HCT116 (cell line): Measurements from ENCODE around the gene RAPGEF6. TPM values are rescaled to one million over a fixed set of nuclear protein-coding genes. Genes with fewer than 3 reads are reported as not detected.

Experiments
- ATAC-seq: fragments of 200-7000 bp; cut with Tn5 transposase; 2 replicates; pipeline ENCODE4 v1.9.1; 2020; ENCODE audit warnings: mild to moderate bottlenecking, moderate library complexity
- BruUV-seq: library from RNA; stranded (reverse); fragments of 400-500 nt; replicated peaks from 2 replicates; lab custom pipeline; 2021; lab: Mats Ljungman, UMichigan
- CTCF ChIA-PET: fragments of 300-600 bp; sonication (Branson Sonifier 250); formaldehyde crosslinking; loops from one replicate; lab custom pipeline; 2021; ENCODE audit warnings: antibody characterized with exemption; lab: Charles Lee
- POLR2A ChIA-PET: fragments of 300-600, 350-600 bp; sonication (Branson Sonifier 250); formaldehyde crosslinking; loops from one replicate; lab custom pipeline; 2021; ENCODE audit warnings: antibody characterized with exemption; lab: Charles Lee
- RAD21 ChIA-PET, 2 experiments: fragments of 300-600 bp; sonication (Branson Sonifier 250); formaldehyde crosslinking; loops; one replicate each; lab custom pipeline; 2023; ENCODE audit warnings: low total read pairs in 2 of 2; ENCODE audit not compliant: uncharacterized antibody in 2 of 2, unreplicated experiment in 2 of 2, low non-redundant PET in 1 of 2; lab: Charles Lee
- DNase-seq: peaks from one replicate; pipeline ENCODE4 v3.0.0-alpha.2; 2010; ENCODE audit warnings: low read depth, low spot score
- H2AFZ ChIP-seq: fragments of 200-600 bp; shearing (Covaris generic), sonication (generic); 2 replicates; pipeline ENCODE4 v1.6.1; 2017; ENCODE audit warnings: low read depth, mixed run types, mixed read lengths, antibody characterized with exemption, low read length; ENCODE audit not compliant: poor library complexity, severe bottlenecking
- H3K27ac ChIP-seq: 2 replicates; pipeline ENCODE4 v1.5.1; 2012; ENCODE audit warnings: low read depth, low read length
- H3K27me3 ChIP-seq: fragments of 200-600 bp; sonication (generic); 2 replicates; pipeline ENCODE4 v1.6.1; 2016; ENCODE audit warnings: mixed run types, low read length, mixed read lengths; ENCODE audit not compliant: insufficient read depth
- H3K36me3 ChIP-seq, 2 experiments: fragments of 200-500 bp in 1 of 2; fragments of 200-600 bp in 1 of 2; sonication (Bioruptor generic) in 1 of 2; sonication (generic) in 1 of 2; 2 replicates each; pipeline versions ENCODE4 v1.5.1 to v1.6.1; 2014 to 2016; ENCODE audit warnings: low read length in 2 of 2, inconsistent platforms in 1 of 2, mixed read lengths in 1 of 2, mixed run types in 1 of 2; ENCODE audit not compliant: insufficient read depth in 2 of 2, control insufficient read depth in 1 of 2
- H3K4me1 ChIP-seq, 2 experiments: fragments of 200-600 bp in 1 of 2; sonication (generic) in 1 of 2; 2 replicates each; pipeline versions ENCODE4 v1.5.1 to v1.6.1; 2012 to 2017; ENCODE audit warnings: low read length in 2 of 2, inconsistent platforms in 1 of 2, mild to moderate bottlenecking in 1 of 2, mixed read lengths in 1 of 2, mixed run types in 1 of 2, moderate library complexity in 1 of 2; ENCODE audit not compliant: insufficient read depth in 2 of 2, control insufficient read depth in 1 of 2
- H3K4me2 ChIP-seq: fragments of 200-600 bp; sonication (generic); 2 replicates; pipeline ENCODE4 v1.6.1; 2017; ENCODE audit warnings: mixed run types, low read length, mixed read lengths
- H3K4me3 ChIP-seq, 2 experiments: fragments of 200-600 bp in 1 of 2; sonication (generic) in 1 of 2; replicated peaks in 1 of 2; 2 replicates each; pipeline ENCODE4 v1.5.1; 2011 to 2016; ENCODE audit warnings: low read length in 2 of 2, control low read depth in 1 of 2, low read depth in 1 of 2, mild to moderate bottlenecking in 1 of 2, mixed read lengths in 1 of 2, mixed run types in 1 of 2
- H3K79me2 ChIP-seq: fragments of 200-600 bp; sonication (generic); 2 replicates; pipeline ENCODE4 v1.6.1; 2017; ENCODE audit warnings: mild to moderate bottlenecking, mixed run types, low read length, moderate library complexity, mixed read lengths; ENCODE audit not compliant: insufficient read depth
- H3K9ac ChIP-seq: fragments of 200-600 bp; sonication (generic); 2 replicates; pipeline ENCODE4 v1.6.1; 2016; ENCODE audit warnings: low read length, mixed read lengths
- H3K9me2 ChIP-seq: fragments of 200-600 bp; sonication (generic), shearing (Covaris generic); 2 replicates; pipeline ENCODE4 v1.6.1; 2017; ENCODE audit warnings: mixed run types, mild to moderate bottlenecking, moderate library complexity; ENCODE audit not compliant: insufficient read depth
- H3K9me3 ChIP-seq, 2 experiments: fragments of 200-500 bp in 1 of 2; fragments of 200-600 bp in 1 of 2; sonication (Bioruptor generic) in 1 of 2; sonication (generic) in 1 of 2; 2 replicates each; pipeline ENCODE4 v1.6.1; 2014 to 2017; ENCODE audit warnings: low read length in 2 of 2, mixed read lengths in 2 of 2, inconsistent platforms in 1 of 2, low read depth in 1 of 2, mild to moderate bottlenecking in 1 of 2, mixed run types in 1 of 2, moderate library complexity in 1 of 2; ENCODE audit not compliant: control insufficient read depth in 1 of 2, insufficient read depth in 1 of 2
- H4K20me1 ChIP-seq: fragments of 200-600 bp; sonication (generic), shearing (Covaris generic); 2 replicates; pipeline ENCODE4 v1.6.1; 2017; ENCODE audit warnings: mixed run types, mild to moderate bottlenecking, moderate library complexity; ENCODE audit not compliant: insufficient read depth
- CBX3 ChIP-seq: IDR thresholded peaks from 2 replicates; pipeline ENCODE4 v1.6.1; 2012; ENCODE audit warnings: low read depth
- EGR1 ChIP-seq: IDR thresholded peaks from 2 replicates; pipeline ENCODE4 v1.6.1; 2012; ENCODE audit warnings: low read depth
- ELF1 ChIP-seq: IDR thresholded peaks from 2 replicates; pipeline ENCODE4 v1.6.1; 2012; ENCODE audit warnings: low read depth, borderline replicate concordance
- EZH2 ChIP-seq: fragments of 200-600 bp; sonication (generic); IDR thresholded peaks from 2 replicates; pipeline ENCODE4 v1.6.1; 2017; ENCODE audit warnings: antibody characterized with exemption, mixed run types
- EZH2phosphoT487 ChIP-seq: fragments of 200-600 bp; IDR thresholded peaks from 2 replicates; pipeline ENCODE4 v1.6.1; 2018; ENCODE audit warnings: antibody characterized with exemption, borderline replicate concordance
- FOSL1 ChIP-seq: IDR thresholded peaks from 2 replicates; pipeline ENCODE4 v1.6.1; 2012; ENCODE audit warnings: low read depth
- JUND ChIP-seq: IDR thresholded peaks from 2 replicates; pipeline ENCODE4 v1.6.1; 2012
- POLR2A ChIP-seq: IDR thresholded peaks from 2 replicates; pipeline ENCODE4 v1.7.0; 2011; ENCODE audit warnings: borderline replicate concordance; ENCODE audit not compliant: insufficient read depth, insufficient read length; ENCODE audit errors: extremely low read depth
- POLR2AphosphoS5 ChIP-seq: IDR thresholded peaks from 2 replicates; pipeline ENCODE4 v1.6.1; 2011; ENCODE audit warnings: mild to moderate bottlenecking, low read depth, low read length, moderate library complexity
- RAD21 ChIP-seq: IDR thresholded peaks from 2 replicates; pipeline ENCODE4 v1.6.1; 2012; ENCODE audit warnings: low read depth, mild to moderate bottlenecking
- SIN3A ChIP-seq: IDR thresholded peaks from 2 replicates; pipeline ENCODE4 v1.6.1; 2012; ENCODE audit warnings: low read depth
- SP1 ChIP-seq: IDR thresholded peaks from 2 replicates; pipeline ENCODE4 v1.6.1; 2012; ENCODE audit warnings: low read depth
- SRF ChIP-seq: IDR thresholded peaks from 2 replicates; pipeline ENCODE4 v1.6.1; 2012; ENCODE audit warnings: low read depth
- TCF7L2 ChIP-seq: IDR thresholded peaks from 2 replicates; pipeline ENCODE4 v1.7.0; 2011; ENCODE audit warnings: borderline replicate concordance, inconsistent platforms; ENCODE audit not compliant: insufficient read depth, insufficient read length; ENCODE audit errors: extremely low read depth
- ZFX ChIP-seq: fragments of 450-650 bp; IDR thresholded peaks from 2 replicates; pipeline ENCODE4 v1.6.1; 2017
- ZNF274 ChIP-seq: fragments of 200-500 bp; sonication (Bioruptor generic); IDR thresholded peaks from 2 replicates; pipeline ENCODE4 v1.6.1; 2014; ENCODE audit warnings: mild to moderate bottlenecking, low read depth, low read length, inconsistent platforms
- intact Hi-C: fragments of 100-400 bp; cut with micrococcal nuclease; formaldehyde crosslinking; loops from 2 replicates; pipeline ENCODE4 v1.10.0; 2022
- total RNA-seq: library from RNA; stranded (reverse); gene quantifications from one replicate; pipeline ENCODE4 v1.2.1, GENCODE V29; 2021; ENCODE audit not compliant: unreplicated experiment
- TF ChIP-seq, protein P1 (sequence below): IDR thresholded peaks from 2 replicates; pipeline ENCODE4 v1.6.1; 2012; ENCODE audit warnings: low read depth
- TF ChIP-seq, protein P2 (sequence below): IDR thresholded peaks from 2 replicates; pipeline ENCODE4 v1.6.1; 2011; ENCODE audit warnings: mild to moderate bottlenecking, low read length, moderate library complexity; ENCODE audit not compliant: insufficient replicate concordance; ENCODE audit errors: extremely low read depth
- TF ChIP-seq, protein P3 (sequence below): IDR thresholded peaks from 2 replicates; pipeline ENCODE4 v1.6.1; 2012
- TF ChIP-seq, protein P4 (sequence below), 3 experiments: fragments of 200-600 bp in 1 of 3; sonication (generic) in 1 of 3; IDR thresholded peaks in 2 of 3; conservative IDR thresholded peaks in 1 of 3; 2 replicates each; pipeline ENCODE4 v1.5.1; 2012 to 2017; ENCODE audit warnings: low read depth in 2 of 3, low read length in 2 of 3, antibody characterized with exemption in 1 of 3, borderline replicate concordance in 1 of 3, control low read depth in 1 of 3, mild to moderate bottlenecking in 1 of 3, mixed read lengths in 1 of 3, mixed run types in 1 of 3, moderate library complexity in 1 of 3; ENCODE audit not compliant: insufficient read depth in 1 of 3

The RAPGEF6 gene
- total RNA-seq, 1 experiment from 2014 or later: 18.4 TPM

DNA sequence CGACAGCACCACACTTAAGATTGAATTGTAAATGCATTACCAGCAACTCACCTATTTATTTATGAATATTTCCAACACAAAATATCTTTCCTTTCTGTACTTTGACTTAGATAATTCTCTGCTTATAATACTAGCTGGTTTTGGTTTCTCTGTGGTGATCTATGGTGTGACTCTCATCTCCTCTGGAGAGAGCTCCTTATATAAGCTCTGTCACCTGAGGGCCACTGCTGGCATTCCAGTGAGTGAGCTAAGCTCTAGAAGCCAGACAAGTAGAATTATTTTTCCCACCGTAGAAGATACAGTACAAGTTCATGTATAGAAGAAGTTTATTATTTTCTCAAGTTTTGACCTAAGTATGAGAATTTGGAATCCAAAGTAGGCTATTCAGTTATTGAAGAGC, 259.7 kb downstream of the RAPGEF6 start:
- Histone ChIP-seq H3K9ac (no peak overlapping the region), H3K27ac (no peak overlapping the region), H3K27me3 (no peaks in the 10 kb centered on the region), H3K9me3 (no peaks in the 10 kb centered on the region), H3K4me1 (peaks cover 2 to 4% of the 10 kb centered on the region in 2 experiments; a peak in 1 of 4 replicates), H3K79me2 (peaks cover 15% of the 10 kb centered on the region; the same call in 1 of the 2 replicates), H3K9me2 (no peaks in the 10 kb centered on the region), H2AFZ (no peak overlapping the region), H3K36me3 (no peaks in the 10 kb centered on the region), H3K4me3 (no peak overlapping the region), H4K20me1 (no peaks in the 10 kb centered on the region), H3K4me2 (no peak overlapping the region)
- no TSS peak for BruUV-seq
- ATAC-seq (no peak), DNase-seq (no peak)
- ChIA-PET CTCF (no interaction called here), RAD21 (no interaction called here), POLR2A (no interaction called here)
- TF ChIP-seq POLR2AphosphoS5: no peak
- TF ChIP-seq, protein P1, sequence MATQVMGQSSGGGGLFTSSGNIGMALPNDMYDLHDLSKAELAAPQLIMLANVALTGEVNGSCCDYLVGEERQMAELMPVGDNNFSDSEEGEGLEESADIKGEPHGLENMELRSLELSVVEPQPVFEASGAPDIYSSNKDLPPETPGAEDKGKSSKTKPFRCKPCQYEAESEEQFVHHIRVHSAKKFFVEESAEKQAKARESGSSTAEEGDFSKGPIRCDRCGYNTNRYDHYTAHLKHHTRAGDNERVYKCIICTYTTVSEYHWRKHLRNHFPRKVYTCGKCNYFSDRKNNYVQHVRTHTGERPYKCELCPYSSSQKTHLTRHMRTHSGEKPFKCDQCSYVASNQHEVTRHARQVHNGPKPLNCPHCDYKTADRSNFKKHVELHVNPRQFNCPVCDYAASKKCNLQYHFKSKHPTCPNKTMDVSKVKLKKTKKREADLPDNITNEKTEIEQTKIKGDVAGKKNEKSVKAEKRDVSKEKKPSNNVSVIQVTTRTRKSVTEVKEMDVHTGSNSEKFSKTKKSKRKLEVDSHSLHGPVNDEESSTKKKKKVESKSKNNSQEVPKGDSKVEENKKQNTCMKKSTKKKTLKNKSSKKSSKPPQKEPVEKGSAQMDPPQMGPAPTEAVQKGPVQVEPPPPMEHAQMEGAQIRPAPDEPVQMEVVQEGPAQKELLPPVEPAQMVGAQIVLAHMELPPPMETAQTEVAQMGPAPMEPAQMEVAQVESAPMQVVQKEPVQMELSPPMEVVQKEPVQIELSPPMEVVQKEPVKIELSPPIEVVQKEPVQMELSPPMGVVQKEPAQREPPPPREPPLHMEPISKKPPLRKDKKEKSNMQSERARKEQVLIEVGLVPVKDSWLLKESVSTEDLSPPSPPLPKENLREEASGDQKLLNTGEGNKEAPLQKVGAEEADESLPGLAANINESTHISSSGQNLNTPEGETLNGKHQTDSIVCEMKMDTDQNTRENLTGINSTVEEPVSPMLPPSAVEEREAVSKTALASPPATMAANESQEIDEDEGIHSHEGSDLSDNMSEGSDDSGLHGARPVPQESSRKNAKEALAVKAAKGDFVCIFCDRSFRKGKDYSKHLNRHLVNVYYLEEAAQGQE: no peak
- TF ChIP-seq RAD21: no peak
- no peak for TF ChIP-seq FOSL1
- TF ChIP-seq, protein P2, sequence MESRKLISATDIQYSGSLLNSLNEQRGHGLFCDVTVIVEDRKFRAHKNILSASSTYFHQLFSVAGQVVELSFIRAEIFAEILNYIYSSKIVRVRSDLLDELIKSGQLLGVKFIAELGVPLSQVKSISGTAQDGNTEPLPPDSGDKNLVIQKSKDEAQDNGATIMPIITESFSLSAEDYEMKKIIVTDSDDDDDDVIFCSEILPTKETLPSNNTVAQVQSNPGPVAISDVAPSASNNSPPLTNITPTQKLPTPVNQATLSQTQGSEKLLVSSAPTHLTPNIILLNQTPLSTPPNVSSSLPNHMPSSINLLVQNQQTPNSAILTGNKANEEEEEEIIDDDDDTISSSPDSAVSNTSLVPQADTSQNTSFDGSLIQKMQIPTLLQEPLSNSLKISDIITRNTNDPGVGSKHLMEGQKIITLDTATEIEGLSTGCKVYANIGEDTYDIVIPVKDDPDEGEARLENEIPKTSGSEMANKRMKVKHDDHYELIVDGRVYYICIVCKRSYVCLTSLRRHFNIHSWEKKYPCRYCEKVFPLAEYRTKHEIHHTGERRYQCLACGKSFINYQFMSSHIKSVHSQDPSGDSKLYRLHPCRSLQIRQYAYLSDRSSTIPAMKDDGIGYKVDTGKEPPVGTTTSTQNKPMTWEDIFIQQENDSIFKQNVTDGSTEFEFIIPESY: no peak
- TF ChIP-seq, protein P3, sequence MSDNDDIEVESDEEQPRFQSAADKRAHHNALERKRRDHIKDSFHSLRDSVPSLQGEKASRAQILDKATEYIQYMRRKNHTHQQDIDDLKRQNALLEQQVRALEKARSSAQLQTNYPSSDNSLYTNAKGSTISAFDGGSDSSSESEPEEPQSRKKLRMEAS: no peak
- no peak for TF ChIP-seq ZNF274
- TF ChIP-seq SRF: no peak
- TF ChIP-seq EZH2: no peak
- no peak for TF ChIP-seq EZH2phosphoT487
- TF ChIP-seq CBX3: no peak
- TF ChIP-seq SIN3A: no peak
- no peak for TF ChIP-seq EGR1
- no peak for TF ChIP-seq ZFX
- no peak for TF ChIP-seq SP1
- TF ChIP-seq POLR2A: no peak
- TF ChIP-seq JUND: no peak
- TF ChIP-seq, protein P4, sequence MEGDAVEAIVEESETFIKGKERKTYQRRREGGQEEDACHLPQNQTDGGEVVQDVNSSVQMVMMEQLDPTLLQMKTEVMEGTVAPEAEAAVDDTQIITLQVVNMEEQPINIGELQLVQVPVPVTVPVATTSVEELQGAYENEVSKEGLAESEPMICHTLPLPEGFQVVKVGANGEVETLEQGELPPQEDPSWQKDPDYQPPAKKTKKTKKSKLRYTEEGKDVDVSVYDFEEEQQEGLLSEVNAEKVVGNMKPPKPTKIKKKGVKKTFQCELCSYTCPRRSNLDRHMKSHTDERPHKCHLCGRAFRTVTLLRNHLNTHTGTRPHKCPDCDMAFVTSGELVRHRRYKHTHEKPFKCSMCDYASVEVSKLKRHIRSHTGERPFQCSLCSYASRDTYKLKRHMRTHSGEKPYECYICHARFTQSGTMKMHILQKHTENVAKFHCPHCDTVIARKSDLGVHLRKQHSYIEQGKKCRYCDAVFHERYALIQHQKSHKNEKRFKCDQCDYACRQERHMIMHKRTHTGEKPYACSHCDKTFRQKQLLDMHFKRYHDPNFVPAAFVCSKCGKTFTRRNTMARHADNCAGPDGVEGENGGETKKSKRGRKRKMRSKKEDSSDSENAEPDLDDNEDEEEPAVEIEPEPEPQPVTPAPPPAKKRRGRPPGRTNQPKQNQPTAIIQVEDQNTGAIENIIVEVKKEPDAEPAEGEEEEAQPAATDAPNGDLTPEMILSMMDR (IDR thresholded peaks at IDR 0.05 in 2 of 3, conservative IDR thresholded peaks at IDR 0.05 in 1 of 3; ENCODE audit: borderline replicate concordance in 1 of 3, insufficient read depth in 1 of 3, low read depth in 2 of 3, low read length in 2 of 3): no peak
- no peak for TF ChIP-seq TCF7L2
- no peak for TF ChIP-seq ELF1
- intact Hi-C loops: no loop called here
